GM19467 (cell line): ENCODE data around the gene MS4A6E.
A peak's percentile ranks its signal among the peaks of the same experiment; 100 is the strongest.
"Not testable (repeated sequence)": the region's sequence is repeated elsewhere in the genome, so short reads cannot be mapped to it uniquely, and the experiment has no call there.

Experiments used
- ATAC-seq: cut with Tn5 transposase; IDR thresholded peaks from one replicate; pipeline ENCODE4 v1.9.1; 2021; ENCODE audit warnings: mild to moderate bottlenecking, moderate library complexity; ENCODE audit not compliant: unreplicated experiment

Gene MS4A6E

DNA sequence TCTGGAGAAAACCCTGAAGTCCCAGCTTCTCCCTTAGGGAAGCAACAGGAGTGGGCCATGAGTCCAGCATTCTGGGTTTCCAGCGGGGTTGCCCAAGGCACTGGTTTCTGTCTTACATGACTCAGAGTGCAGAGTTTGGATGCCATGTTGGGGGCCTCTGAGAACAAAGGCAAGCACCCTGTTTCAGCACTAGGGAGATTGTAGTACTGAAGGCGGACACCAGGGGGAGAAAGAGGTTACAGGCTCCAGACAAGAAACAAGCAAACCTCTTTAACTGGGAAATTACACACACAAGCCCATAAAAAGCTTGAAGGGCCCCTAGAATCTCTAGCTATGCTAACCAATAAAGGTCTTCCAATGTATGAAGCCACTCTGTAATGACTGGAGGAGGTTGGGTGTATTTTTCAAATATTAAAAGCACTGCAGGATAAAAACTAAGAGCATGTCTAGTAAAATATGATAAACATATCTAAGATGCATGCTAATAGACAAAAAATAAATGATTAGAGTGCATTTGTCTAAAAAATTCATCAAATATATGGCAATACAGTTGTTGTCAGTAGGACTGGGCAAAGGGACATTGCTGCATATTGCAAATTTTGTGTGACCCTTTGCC is 7.1 kb downstream of the MS4A6E start:
- peak; percentile 57 for ATAC-seq

DNA sequence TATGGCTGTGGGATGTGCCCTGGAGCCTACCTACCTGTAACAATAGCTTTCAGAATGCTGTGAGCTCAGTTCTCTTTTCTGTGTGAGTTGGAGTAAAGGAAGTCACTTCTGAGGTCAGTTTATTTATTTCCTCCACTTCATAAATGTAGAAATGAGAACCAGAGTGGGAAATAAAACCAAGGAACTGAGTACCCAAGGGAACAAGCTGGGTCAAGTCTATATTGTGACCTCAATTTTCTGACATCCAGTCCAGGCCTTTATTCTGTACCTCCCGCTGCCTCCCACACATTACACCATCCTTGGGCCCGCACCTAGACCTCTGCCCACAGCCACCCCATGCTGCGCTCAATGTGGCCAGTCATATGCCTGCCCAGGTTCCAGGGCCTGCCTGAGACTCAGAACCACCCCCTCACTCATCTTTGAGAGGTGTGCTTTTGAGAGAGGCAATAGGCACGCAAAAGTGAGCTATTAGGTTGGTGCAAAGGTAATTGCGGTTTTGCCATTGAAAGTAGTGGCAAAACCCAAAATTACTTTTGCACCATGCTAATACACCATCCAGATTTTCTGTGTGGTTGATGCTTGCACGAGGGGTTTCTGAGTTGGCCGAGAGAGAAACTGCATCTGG is 9.8 kb downstream of the MS4A6E start:
- no peak for ATAC-seq

DNA sequence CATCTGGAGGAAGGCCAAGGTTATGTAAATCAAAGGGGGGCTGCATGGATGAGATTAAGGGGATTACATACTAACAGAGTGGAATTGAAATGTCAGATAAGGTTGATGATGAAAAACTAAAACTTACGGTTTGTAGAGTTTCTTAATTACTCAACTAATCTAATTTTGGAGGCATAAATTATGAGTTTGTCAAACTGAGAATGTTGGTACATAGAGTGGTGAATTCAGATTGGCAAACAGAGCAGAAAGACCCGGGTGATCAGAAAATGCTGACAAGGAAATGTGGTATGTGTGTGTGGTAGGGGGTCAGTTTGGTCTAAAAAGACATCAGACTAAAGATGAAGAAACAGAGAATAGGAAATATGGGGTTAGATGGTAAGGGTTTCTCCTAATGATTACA is 11.0 kb downstream of the MS4A6E start:
- ATAC-seq = no peak

DNA sequence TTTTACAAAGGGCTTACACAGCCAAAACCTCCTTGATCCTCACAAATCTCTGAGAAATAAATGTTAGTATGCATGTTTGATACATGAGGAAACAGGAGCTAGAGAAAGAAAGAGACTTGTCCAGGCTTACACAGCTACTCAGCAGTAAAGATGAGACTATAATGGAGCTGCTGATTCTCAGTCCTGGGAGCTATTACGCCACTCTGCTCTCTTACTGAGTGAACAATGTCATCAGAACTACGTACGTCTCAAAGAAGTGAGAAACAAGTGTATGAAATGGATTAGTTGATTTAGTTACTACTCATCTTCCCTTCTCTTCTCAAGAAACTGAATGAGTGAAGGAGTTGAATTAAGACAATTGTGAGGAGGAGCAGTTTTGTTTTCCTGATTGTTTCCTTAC is 12.3 kb downstream of the MS4A6E start:
- no peak for ATAC-seq

DNA sequence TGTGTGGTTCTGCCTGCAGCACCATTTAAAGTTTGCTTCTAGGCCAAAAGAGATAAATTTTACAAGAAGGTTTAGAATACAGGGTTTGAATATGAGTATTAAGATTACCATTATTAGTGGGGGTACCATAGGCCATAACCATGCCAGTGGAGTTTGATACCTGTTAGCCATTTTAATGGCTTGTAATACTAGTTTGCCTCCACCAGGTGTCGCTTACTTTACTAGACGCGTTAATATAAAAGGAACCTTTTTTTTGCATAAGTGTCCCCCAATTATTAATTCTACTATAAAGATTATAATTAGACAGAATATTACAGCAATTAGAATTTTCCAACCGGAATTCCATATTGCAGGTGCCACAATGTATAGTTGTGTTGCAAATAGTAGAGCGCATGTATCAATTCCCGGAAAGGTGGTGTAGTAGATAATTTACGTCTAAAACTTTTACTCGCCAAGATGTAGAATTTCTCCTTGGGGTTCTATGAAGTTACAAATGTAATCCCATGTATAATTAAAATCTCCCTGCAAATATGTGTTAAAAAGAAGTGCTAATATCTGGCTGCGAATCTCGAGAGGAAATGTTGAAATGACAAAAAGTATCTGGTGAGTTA is 16.1 kb downstream of the MS4A6E start:
- ATAC-seq = no peak

DNA sequence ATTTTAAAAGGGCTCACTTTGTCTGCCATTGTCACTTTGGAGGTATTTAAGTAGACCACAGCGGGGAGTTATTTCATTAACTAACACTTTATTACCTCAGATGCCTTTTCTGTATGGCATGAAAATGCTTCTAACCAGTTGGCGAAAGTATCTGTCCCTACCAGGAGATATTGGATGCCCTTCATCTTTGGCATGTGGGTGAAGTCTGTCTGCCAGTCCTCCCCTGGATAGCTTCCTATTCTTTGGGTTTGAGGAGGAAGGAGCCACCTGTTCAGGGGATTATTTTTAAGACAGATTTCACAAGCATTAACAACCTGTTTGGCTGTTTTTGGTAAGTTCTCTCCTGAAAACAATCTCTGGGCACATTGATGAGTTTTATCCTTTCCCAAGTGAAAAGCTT is 17.1 kb downstream of the MS4A6E start:
- ATAC-seq = no peak

DNA sequence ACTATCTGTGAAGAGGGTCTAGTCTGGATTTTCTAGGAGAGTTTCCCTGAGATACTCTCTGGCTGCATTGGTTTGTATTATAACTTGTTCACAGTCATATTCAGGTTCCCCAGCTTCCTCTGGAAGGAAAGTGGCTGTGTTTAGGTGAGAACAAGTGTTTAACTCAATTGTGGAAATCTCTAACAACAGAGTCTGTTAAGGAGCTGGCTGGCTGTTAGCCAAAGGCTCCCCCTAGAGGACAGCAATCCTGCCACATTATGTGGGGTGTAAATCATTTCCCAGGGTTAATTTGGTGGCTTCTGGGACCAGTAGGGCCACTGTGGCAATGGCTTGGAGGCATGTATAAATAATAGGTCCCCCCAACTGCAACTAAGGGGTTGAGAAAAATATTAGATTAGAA is 18.4 kb downstream of the MS4A6E start:
- ATAC-seq = no peak

DNA sequence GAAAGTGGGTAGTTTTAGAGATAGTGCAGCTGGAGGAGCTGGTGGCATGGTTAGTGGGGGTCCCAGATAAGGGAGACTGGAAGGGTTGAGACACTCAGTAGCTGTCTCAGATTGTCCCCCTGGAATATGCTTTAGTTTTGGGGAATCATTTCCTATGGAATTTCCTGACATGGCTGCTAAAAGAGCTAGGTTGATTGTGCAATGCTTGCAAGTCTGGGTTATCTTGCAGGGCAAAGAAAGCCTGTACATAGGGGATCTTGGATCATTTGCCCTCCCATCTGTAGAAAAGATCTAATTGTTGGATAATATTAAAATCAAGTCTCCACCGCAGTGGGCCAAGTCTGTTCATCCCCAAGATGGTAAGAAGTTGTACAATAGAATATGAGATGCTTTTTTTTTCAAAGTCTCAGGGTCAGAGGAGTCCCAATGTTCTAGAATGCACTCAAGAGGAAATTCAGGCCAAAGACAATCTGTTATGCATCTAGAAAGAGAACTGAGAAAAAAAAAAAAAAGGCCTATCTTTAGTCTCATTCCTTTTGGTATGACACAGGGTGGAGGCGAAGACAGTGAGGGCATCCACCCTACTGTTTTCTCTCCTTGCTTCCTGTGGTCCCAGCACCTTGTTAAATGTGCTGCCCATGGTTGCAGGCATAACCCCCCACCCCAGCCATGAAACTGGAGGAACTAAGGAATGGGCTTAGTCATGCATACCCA is 20.2 kb downstream of the MS4A6E start:
- no peak for ATAC-seq

DNA sequence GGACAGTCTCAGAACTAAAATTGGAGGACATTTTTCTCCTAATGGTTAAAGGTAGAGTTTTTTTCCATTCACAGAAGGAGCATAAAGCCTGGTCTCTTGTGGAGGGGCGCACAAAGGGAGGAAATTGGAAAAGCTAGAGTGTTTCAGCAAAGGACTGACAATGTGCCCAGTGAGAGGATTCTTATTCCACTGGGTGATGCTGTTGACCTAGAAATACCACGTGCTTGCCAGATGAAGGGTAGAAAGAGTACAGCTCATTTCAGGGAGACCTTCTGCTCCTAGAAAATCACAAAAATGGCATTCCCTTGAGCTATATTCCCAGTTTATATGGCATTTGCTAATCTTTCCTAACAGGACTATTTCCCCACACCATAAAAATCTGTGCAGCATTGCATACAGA is 21.1 kb downstream of the MS4A6E start:
- no peak for ATAC-seq

DNA sequence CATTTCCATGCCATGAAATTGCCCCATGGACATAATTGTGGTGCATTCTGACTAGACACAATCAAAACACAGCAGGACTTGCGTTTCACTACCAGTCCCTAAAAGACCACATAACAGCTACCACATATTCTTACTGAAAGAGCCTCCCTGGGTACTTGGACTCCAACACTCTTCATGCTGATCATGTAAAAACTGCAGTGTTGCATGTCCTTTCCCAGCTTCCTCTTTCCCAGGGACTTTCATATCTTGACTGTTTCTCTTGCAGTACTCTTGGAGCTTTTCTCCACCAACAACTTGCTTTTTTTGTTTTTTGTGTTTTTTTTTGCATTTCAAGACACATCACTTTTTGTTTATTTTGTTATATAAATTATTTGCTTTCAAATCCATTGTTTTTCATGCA is 22.9 kb downstream of the MS4A6E start:
- ATAC-seq = no peak

DNA sequence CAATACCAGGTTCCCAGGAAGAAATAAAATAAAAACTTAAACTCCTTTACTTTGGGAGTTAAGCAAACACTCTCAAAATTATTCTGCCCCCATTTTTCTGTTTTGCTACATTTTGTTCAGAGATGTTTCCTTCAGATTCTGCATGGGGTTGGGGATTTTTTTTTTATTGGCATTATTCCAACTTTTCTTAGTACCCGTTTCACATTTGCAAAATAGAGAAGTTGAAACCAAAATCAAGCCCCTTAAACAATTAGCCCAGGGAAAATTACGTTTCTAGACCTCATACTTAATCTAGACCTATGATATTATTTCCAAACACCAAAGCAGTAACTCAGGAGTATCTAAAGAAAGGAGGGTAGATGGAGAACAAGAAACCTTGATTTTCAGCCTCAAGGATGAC is 30.7 kb downstream of the MS4A6E start:
- ATAC-seq = no peak

DNA sequence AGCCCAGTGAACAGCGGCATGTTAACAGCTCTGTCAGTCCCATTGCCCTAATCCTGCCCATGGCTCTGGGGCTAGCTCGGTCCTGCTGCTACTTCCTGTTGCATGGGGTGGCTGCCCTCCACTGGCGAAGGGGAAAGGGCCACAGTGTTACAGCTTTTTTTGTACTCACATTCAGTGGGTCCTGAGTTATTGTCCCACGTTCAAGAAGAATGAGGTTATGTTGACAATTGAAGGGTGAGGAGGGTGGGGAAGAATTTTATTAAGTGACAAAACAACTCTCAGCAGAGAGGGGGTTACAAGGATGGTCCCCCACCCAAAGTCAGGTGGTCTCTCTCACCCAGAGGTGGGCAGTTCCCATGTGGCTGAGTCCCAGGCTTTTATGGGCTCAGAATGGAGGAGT is 33.6 kb downstream of the MS4A6E start:
- ATAC-seq = no peak

DNA sequence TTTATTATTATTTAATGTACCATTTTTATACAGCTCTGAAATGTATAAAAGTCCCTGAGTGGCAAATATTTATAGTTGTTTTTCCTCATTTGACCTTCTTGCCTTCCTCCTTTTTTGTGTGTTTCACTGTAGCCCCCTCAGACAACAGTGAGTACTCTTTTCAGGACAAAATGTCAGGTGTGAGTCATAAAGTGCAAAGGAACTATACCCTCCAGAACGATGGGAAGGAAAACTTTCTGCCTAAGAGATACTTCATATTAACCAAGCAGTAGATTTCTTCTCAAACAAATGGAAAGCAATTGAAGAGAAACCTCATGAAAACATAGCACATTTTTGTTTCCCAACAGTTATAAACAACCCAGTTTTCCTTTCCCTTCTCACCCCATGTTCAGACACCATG is 35.2 kb downstream of the MS4A6E start:
- ATAC-seq = no peak

DNA sequence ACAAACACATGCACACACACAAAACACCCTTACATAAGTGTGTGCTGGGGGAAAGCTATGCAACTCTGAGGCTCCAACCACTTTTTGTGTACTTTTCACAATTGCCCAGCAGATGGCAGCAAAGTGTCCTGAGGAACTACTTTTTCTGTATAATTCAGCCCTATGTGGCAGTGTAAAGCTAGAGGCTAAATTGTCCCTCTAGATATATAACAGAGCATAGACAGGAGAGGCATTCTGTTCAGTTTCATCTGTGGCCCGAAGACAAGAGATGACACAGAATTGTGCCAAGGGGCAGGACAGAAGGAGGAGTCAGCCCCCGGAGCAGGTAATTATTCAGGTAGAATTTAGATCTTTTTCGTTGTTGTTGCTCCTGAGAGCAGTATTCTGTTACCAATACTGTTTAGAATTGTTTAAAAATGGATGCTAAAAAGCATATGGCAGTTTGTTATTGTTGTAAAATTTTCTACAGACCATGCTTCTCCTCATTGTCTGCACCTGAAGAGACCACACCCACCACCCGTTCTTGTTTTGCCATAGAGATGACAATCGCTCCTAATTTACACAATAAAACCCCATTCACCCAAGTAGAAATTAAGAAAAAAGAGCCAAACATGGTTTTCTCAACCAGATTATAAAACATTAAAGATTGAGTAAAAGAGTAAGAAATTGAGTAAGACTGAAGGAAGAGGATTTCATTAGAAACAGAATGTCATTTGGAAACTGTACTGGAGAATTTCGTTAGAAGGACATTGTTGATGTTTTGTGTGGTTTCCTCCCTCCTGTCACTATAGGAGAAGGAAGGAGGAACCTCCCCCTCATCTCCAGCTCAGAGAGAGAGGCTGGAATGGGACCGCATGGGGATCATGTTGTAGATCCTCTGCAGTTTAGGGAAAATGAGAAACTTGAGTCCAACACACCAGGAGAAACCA is 36.8 kb downstream of the MS4A6E start:
- no peak for ATAC-seq

DNA sequence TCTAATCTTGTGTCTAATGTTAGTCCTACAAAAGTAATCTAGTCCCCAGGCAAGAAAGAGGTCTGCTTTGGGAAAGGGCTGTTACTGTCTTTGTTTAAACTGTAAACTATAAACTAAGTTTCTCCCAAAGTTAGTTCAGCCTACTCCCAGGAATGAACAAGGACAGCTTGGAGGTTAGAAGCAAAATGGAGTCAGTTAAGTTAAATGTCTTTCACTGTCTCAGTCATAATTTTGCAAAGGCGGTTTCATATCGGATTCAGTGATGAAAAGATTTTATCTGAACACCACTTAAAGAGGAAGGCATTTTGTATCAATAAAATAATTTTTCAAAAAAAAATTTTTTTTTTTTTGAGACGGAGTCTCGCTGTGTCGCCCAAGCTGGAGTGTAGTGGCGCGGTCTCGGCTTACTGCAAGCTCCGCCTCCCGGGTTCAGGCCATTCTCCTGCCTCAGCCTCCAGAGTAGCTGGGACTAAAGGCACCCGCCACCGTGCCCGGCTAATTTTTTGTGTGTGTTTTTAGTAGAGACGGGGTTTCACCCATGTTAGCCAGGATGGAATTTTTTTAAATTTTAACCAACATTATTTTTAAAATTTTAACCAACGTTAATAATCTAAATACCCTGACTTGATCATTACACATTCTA is 39.3 kb downstream of the MS4A6E start:
- not testable (repeated sequence) for ATAC-seq

DNA sequence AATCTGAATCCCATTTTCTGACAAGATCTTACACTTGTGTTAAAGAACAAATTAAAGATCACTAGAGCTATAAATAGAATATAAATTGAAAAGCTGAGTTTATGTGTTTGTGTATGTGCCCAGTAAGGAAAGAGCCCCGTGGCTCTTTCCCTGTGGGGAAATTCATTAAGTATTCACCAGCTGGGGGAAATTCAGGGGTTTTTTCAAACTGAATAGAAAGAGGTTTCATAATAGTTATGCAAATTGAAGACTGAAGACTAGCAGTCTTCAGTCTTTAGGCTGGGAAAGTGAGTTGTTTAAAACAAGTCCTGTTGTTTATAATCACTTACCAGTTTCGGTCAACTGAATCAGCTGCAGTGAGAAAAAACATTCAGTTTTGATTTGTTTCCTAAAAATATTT is 40.0 kb downstream of the MS4A6E start:
- peak; percentile 77 for ATAC-seq

DNA sequence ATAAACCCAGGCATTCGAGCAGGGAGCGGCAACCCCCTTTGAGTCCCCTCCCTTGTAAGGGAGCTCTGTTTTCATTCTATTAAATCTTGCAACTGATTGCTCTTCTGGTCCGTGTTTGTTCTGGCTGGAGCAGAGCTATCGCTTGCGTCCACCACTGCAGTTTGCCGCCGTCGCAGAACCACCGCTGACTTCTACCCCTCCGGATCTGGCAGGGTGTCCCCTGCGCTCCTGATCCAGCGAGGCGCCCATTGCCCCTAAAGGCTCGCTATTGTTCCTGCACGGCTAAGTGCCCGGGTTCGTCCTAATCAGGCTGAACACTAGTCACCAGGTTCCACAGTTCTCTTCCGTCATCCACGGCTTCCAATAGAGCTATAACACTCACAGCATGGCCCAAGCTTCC is 40.8 kb downstream of the MS4A6E start:
- no peak for ATAC-seq

DNA sequence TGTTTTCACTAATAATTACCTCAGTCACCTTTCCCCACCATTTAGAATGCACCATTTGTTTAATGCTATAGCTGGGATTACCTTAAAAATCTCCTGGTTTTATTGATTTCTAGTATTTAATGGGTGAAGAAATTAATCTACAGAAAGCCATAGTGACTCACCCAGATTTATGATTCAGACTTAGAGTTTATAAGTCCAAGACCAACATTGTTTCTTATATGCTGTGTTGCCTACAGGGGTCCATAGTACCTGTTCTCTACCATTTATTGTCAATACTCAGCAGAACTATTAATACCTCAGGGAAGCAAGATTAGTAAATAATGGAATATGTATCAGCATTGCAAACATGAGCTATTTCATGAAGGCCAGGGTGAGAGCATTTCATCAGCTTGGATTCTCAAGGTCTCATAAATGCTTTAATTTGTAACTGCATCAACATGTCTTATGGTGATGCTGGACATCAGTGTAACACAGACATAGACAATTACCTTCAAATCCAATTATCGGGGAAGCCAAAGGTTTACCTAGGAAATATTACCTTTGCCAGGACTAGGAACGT is 43.3 kb downstream of the MS4A6E start:
- ATAC-seq = no peak

DNA sequence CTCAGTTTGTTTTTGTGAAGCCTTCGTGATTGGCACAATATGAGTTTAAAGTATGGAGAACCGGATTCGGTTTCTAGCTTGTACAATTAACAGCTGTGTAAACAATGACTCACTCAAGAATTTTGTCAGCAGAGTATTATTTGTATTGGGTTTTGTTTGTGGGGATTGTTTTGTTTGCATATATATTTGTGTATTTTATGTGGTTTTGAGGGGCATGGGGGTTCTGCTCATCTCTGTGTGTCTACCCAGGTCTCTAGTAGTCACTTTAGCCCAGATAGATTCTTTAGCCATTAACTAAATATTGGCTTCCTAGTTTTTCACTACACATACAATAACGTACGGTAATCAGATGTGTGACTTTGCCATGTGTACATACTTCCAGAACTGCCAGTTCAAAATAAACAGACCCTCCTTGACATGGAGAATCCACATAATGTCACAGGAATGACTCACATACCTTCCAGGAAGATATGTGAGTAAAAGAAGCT is 43.8 kb downstream of the MS4A6E start:
- no peak for ATAC-seq

DNA sequence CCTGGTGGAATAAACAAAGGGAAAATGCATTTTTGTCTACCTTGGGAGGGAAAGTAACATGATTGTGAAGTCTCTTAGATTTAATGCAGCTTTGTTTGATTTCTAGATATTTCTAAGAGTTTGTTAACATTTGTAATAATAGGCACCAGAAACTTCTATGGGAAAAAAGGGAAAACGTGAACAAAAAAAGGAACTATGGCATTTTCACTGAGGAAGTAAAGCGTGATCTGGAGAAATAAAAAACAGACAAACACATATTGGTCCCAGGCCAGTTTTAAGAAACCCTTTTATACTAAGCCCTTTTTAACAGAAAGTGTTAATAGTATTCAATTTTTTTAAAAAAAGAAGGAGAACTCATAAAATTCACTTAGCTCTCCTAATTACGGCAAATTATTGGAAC is 44.3 kb downstream of the MS4A6E start:
- ATAC-seq = no peak
